ENCODE results near the gene VSTM4.

GRCh38 chr10:49103761-49104160 is 11.6 kb downstream of the VSTM4 start:
- TF ChIP-seq CTCF (IDR thresholded peaks at IDR 0.05; ENCODE audit: low read depth, low read length, poor library complexity, severe bottlenecking) (no peak), EZH2phosphoT487 (IDR thresholded peaks at IDR 0.05; ENCODE audit: borderline replicate concordance, low read length) (no peak)

Measured in DOHH2 (cell line).